ENCODE measurements around the gene SLC45A2.

GRCh38 chr5:33957577-33958150 lies 26.8 kb downstream of the SLC45A2 start:
- TF ChIP-seq, protein P1, sequence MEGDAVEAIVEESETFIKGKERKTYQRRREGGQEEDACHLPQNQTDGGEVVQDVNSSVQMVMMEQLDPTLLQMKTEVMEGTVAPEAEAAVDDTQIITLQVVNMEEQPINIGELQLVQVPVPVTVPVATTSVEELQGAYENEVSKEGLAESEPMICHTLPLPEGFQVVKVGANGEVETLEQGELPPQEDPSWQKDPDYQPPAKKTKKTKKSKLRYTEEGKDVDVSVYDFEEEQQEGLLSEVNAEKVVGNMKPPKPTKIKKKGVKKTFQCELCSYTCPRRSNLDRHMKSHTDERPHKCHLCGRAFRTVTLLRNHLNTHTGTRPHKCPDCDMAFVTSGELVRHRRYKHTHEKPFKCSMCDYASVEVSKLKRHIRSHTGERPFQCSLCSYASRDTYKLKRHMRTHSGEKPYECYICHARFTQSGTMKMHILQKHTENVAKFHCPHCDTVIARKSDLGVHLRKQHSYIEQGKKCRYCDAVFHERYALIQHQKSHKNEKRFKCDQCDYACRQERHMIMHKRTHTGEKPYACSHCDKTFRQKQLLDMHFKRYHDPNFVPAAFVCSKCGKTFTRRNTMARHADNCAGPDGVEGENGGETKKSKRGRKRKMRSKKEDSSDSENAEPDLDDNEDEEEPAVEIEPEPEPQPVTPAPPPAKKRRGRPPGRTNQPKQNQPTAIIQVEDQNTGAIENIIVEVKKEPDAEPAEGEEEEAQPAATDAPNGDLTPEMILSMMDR (IDR thresholded peaks at IDR 0.05), result no peak
- TF ChIP-seq ZFX (IDR thresholded peaks at IDR 0.05; ENCODE audit: borderline replicate concordance), result no peak
